HG03175 (cell line): Measurements from ENCODE around the gene TRIM15.
"Not testable (repeated sequence)": the region's sequence is repeated elsewhere in the genome, so short reads cannot be mapped to it uniquely, and the experiment has no call there.

Experiments
- ATAC-seq: cut with Tn5 transposase; IDR thresholded peaks from one replicate; pipeline ENCODE4 v1.9.1; 2021; ENCODE audit warnings: mild to moderate bottlenecking, moderate library complexity; ENCODE audit not compliant: unreplicated experiment

TRIM15 gene

DNA sequence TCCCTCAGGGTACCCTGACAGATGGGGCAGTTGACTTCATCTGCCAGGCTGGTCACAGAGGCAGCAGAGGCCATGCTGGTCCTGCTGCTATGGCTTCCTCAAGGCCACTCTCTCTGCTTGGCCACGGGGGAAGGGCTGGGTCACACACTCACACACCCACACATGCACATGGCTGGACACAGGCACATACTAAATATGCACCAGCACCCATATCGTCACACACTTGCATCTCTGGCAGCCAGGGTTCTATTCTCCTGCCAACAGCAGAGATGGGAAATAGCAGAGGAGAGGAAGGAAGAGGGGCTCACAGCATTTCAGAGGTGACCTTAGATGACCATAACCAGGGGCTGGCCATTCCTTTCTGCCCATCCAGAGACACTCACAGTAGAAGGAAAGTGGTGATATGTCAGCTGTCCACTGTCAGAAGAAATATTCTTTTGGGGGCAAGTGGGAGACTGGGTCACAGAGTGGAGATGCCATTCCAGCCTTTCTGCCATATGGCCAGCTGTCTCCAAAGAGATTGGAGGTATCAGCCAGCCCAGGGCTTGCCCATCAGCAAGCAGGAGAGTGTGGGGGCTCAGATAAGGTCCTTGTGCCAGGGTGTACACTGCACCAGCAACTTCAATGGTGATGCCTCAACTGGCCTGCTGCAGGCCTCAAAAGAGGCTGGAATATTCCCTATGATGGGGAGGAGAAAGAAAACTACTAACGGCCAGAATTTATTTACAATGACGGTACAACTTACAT is 2.4 kb upstream of the TRIM15 start, which contains the start of gene TRIM10:
TRIM10 (minus strand) TSS at position 427 of the 747 bp plus-strand sequence; CDS start at position 74, 353 bp downstream.
- no peak for ATAC-seq

- no peak for ATAC-seq
These were observed 869 bp upstream of the TRIM15 start for GRCh38 chr6:30162265-30163089.

DNA sequence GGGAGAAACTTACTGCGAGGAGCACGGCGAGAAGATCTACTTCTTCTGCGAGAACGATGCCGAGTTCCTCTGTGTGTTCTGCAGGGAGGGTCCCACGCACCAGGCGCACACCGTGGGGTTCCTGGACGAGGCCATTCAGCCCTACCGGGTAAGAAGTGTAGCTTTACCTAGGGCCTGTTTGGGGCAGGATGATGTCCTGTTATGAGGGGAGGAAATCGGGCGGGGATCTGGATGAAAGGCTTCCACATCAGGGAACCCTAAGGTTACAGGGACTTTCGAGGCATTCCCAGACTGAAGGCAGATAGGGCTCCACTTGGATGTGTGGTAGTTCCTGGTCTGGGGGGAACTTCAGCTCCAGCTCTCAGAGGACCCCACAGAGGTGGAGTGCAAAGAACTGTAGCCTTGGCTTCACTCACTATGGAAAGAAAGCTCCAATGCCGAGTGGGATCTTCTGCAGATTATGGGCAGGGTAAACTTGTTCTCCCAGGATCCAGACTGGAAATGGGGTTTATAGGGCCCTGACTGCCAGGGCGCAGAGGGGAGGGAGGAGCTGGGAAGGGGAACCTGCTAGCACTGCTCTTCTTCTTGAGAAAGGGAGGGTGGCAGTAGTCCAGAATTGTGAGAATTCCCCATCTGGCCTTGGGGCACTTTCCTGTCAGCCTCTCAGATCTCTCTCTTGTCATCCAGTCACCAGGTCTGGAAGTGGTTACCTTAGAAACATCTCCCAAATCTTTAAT is 740 bp downstream of the TRIM15 start:
- no peak for ATAC-seq

DNA sequence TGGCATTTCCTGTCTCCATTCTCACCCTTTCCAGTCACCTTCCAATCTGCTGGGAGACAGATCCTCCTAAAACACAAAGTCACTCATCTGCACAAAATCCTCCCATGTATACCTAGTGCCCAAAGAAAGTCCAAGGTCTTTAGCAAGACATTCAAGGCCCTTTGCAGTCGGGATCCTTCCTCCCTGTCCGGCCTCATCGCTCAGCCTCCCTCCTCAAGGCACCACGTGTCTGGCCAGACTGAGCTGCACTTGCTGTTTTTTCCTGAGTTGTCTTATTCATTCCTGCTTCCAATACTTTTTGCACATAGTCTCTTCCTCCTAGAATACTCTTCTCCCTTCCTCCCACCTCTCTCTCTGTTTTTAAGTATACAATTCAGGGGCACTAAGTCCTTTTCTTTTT is 1.4 kb downstream of the TRIM15 start:
- ATAC-seq = no peak

GRCh38 chr6:30165238-30165637 is 1.9 kb downstream of the TRIM15 start:
- not testable (repeated sequence) for ATAC-seq

DNA sequence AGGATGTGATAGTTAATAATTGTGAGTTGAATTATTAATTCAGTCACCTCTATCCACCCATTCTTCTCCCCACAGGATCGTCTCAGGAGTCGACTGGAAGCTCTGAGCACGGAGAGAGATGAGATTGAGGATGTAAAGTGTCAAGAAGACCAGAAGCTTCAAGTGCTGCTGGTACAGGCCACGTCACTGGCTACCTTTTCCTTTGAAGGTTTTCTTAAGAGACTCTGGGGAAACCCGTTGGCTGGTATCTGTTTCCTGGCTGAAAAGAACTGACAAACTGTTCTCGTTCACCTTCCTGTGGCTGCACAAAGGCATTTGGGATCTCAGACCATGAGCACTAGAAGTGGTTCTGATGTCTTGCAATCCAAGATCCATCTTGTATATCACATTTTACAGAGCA is 3.8 kb downstream of the TRIM15 start:
- ATAC-seq = no peak

- no peak for ATAC-seq
These were observed 5.4 kb downstream of the TRIM15 start for GRCh38 chr6:30168741-30169140.

- no peak for ATAC-seq
These were observed 6.6 kb downstream of the TRIM15 start for GRCh38 chr6:30169658-30170614.

DNA sequence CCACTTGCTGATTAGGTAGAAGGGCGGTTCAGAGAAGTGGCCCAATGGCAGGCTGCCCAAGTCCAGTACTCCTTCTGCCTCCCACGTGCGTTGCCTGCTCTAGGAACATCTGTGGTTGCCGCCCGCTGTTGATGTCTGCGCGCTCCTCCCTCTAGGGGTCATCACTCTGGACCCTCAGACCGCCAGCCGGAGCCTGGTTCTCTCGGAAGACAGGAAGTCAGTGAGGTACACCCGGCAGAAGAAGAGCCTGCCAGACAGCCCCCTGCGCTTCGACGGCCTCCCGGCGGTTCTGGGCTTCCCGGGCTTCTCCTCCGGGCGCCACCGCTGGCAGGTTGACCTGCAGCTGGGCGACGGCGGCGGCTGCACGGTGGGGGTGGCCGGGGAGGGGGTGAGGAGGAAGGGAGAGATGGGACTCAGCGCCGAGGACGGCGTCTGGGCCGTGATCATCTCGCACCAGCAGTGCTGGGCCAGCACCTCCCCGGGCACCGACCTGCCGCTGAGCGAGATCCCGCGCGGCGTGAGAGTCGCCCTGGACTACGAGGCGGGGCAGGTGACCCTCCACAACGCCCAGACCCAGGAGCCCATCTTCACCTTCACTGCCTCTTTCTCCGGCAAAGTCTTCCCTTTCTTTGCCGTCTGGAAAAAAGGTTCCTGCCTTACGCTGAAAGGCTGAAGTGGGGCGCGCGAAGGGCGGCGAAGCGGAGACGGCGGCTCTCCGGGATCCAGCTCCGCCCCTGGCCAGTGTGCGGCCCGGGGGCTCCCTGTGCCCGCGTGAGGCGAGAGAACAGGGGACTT is 8.5 kb downstream of the TRIM15 start:
- no peak for ATAC-seq

GRCh38 chr6:30172681-30173080 is 9.3 kb downstream of the TRIM15 start:
- no peak for ATAC-seq

DNA sequence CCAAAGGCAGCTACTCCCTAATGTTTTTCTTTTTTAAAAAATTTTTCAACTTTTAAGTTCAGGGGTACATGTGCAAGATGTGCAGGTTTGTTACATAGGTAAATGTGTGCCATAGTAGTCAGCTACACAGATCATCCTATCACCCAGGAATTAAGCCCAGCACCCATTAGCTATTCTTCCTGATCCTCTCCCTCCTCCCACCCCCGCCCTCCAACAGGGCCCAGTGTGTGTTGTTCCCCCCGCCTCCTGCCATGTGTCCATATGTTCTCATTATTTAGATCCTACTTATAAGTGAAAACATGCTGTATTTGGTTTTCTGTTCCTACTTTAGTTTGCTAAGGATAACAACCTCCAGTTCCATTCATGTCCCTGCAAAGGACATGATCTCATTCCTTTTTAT is 12.4 kb downstream of the TRIM15 start:
- ATAC-seq = no peak

DNA sequence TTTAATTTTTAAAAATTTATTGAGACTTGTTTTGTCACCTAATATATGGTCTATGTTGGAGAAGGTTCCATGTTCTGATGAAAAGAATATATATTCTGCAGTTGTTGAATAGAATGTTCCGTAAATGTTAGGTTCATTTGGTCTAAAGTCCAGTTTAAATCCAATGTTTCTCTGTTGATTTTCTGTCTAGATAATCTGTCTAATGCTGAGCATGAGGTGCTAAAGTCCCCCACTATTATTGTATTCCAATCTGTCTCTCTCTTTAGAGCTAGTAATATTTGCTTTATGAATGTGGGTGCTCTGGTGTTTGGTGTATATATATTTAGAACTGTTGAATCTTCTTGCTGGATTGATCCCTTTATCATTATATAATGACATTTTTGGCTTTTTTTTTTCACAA is 15.5 kb downstream of the TRIM15 start:
- no peak for ATAC-seq

DNA sequence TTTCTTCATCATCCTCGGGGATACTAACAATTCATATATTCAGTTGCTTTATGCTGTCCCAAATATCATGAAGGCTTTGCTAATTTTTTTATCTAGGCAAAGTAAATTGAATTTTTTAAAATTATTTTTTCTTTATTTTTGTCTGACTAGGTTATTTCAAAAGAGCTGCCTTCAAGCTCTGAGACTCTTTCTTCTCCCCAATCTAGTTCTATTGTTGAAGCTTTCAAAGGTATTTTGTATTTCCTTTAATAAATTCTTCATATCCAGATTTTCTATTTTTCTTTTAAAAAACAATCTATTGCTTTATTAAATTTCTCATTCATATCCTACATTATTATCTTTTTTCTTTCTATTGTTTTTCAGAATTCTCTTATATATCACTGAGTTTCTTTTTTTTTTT is 16.8 kb downstream of the TRIM15 start:
- ATAC-seq = no peak

DNA sequence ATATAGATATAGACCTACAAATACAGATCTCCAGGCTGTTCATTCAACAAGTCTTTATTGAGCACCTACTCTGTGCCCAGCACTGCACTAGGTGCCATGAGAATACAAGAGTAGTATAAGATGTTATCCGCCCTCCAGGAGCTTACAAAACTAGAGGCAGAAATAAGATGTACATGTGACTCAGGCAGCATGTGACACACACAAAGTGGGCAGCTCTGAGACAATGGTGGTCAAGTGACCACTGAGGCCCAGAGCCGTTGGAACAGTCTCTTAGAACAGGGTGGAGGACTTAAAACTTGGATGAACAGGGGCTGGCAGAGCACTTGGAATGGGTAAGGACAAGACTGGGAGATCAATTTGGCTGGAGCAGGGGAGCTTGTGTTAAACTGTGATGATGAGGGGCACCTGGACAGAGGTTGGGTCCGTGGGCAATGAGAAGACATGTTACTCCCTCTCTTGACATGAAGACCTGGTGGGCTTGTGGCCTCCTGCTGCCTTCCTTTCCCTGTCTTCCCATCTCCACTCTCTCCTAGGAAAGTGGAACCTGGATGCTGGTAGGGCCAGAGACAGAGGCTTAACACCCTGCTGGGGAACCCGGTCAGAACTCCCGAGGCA is 21.2 kb downstream of the TRIM15 start:
- ATAC-seq = no peak

DNA sequence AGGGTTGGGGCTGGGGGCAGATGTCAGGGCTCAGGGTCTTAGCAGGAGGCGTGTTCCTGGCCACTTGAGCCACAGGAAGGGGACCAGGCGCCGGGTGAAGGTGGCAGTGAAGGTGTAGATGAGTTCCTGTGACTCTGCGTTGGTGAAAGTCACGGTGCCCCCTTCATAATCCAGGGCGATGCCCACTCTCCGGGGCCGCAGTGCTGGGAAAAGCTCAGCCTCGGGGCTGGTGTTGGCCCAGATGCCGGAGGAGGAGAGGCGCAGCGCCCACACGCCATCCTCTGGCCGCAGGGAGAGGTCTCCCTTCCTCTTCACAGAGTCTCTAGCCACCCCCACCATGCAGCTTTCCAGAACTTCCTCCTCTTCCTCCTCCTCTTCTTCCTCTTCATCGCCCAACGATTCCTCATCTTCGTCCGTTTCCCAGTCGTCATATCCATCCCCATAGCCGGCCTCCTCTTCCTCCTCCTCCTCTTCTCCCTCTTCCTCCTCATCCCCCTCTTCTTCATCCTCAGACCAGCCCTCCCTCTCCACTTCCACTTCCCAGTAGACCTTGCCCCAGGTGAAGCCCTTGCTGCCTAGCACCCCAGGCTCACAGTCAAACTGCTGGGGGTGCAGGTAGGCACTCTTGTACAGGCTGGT is 22.6 kb downstream of the TRIM15 start:
- ATAC-seq = no peak

DNA sequence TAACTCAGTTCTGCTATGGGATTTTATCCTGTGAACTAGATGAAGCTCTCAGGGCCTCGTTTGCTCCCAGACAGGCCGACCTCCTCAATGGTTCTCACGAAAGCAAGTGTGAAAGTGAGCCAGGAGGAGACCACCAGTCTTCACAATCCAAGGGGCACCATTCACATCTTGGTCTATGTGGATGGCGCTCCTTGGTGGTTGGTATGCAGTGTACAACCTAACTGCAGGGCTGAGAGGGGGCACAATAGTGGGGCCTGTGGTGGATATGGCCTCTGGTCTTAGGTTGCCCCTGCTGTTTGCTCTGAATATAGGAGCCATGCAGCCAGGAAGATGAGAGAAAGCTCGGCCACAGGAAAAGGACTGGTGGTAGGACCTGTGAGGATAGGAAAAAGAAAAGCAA is 25.2 kb downstream of the TRIM15 start:
- ATAC-seq = no peak

DNA sequence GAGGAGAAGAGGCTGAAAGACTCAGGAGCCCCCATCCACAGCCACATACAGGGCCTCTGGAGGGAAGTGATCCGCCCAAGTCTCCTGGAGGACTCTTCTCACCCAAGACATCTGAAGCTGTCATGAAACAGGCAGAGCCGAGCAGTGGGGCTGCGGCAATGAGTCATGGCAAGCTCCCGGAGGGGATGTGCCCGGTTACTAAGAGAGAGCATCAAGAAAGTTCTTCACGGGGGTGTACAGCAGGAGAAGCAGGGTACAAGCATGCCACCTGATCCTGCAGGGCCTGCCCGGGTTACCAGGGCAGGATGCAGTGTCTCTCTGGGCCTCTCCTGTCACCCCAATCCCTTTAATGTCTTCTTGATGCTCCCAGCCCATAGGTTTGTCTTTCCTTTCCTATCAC is 28.7 kb downstream of the TRIM15 start:
- ATAC-seq = no peak

- ATAC-seq = no peak
These were observed 31.7 kb downstream of the TRIM15 start for GRCh38 chr6:30194797-30195690.
